CD4-positive, alpha-beta T cell treated with Interleukin-21 for 1 hour (primary cell): ENCODE data around the gene RRM1.
"Not testable (repeated sequence)": the region's sequence is repeated elsewhere in the genome, so short reads cannot be mapped to it uniquely, and the experiment has no call there.

Experiments
- DNase-seq: peaks from one replicate; pipeline ENCODE4 v3.0.0-alpha.2; 2020

RRM1 gene

DNA sequence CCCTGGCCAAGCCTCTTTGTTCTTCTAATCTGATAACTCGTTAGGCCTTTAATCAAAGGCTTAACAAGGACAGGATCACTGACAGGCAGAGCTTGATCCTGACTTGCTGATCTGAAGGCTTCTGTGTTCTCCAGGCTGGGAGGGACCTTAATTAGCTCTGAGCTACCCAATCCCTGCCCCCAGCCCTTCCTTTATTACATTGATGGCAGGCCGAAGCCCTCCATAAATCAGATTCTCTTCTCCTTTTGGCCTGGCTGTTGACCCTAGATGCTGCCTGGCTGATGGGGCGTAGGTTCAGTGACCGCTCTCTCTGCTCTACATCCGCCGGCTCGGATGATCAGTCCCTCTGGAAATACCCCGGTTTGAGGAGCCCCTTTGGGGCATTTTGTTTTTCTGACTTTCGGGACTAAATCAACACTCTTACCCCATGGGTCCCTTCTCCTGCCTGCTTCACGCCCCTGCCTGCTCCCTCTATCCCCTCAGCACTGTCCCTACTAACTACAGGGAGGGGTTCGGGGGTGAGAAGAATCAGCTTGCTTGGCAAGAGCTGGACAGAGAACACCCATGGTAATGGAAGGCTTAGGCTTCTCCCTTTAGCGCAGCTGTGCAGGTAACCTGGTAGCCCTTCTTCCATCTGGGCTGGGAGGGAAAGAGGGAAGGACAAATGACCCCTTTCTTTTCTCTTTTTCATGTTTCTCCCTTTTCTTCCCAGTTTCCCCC lies 10.0 kb upstream of the RRM1 start:
- no peak for DNase-seq

DNA sequence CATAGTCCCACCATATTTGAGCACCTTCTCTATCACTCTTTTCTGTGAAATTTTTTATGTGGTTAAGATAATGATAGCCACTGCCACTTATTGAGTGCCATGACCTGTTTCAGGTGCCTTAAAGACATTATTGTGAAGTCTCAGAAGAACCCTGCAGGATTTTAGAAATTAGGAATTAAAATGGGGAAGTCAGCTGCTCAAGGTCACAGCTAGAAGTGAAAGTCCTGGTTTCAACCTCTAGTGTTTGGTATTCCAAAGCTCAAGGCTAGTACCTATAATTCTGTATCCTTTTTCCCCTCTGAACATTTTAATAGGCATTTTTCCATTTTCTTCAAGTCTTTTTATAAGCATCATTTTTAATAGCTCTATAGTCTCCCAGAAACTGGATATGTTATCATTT lies 9.0 kb upstream of the RRM1 start:
- no peak for DNase-seq

DNA sequence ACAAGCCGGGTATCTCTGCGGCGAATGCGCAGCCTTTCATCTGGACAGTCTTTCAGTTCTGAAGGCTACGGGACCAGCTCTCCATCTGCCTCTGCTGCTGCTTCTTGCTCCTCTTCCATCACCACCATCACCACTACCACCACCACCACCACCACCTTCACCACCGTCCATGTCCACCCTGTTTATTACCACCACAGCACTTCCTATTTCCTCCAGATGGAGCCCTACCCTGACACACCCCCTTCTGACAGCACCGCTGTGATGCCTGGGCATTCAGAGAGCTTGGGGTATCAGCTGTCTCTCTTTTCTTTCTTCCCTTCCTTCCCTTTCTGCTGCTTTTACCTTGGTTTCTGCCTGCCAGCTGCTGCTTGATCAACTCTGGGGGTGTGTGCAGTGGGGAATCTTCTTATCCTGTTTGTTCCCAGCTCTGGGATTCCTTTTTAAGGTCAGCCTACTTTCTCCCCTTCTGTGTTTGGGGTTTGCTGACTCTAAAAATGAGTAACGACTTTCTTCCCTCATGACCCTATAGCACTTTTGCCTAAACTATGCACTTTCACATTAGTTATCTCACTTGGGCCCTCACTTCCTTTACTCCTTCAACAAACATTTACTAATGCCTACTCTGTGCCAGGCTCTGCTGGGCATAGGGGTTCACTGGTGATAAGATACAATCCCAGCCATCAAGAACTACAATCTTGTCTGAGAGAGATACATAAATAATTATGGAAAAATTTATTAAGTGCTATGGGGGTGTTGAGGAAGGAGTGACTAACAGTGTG lies 7.8 kb upstream of the RRM1 start:
- peak; percentile 29 for DNase-seq

DNA sequence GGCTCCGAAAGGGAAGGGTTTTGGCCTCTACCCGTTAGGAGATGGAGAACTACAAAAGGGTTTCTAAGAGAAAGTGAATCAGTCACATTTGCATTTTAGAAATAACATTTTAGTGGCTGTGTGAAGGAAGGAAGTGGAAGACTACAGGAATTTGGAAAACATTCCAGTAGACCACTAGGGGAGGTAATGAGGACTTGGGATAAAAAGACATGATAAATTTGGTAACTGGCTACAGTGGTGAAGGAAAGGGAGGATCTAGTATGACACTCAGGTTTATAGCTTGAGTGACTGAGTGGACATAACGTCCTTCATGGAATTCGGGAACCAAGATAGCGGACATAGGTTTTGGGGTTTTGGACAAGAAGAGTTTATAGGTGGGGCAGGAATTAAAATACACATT lies 7.0 kb upstream of the RRM1 start:
- DNase-seq, result no peak

DNA sequence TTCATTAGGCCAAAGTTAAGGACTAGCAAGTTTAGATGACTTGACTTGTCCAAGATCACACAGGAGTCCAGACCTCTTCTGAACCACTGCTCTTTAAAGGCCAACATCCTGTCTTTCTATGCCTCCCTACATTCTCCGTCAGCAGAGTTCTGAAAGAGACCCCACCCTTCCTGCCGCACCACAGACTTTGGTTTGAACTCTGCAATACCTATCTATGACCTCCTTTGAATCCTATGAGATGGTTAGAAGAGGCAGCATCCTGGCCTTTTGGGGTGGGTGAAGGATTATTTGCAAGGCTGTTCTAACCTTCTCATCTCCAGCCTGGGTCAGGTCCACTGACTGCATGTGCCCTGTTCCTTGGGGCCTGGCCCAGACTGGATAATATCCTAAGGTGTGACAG lies 4.3 kb upstream of the RRM1 start:
- peak; percentile 71 for DNase-seq

DNA sequence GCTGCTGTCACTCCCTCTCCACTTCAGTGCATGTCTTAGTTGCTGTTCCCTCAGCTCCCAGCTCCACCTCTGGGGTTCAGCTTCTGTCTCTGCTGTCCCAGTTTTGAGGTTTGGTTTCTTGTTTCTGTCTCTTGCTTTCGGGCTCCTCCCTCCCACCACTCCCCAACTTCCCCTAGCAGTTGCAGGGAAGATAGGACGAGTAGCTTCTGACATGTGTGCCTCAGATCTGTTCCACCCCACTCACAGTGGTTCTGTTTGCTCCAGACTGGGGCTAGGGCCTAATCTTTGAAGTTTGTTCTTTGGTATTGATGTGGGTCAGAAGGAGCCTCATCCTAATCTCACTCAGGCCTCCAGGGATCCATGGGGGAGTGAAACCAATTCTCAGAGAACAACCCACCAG lies 2.6 kb upstream of the RRM1 start:
- peak; percentile 57 for DNase-seq

DNA sequence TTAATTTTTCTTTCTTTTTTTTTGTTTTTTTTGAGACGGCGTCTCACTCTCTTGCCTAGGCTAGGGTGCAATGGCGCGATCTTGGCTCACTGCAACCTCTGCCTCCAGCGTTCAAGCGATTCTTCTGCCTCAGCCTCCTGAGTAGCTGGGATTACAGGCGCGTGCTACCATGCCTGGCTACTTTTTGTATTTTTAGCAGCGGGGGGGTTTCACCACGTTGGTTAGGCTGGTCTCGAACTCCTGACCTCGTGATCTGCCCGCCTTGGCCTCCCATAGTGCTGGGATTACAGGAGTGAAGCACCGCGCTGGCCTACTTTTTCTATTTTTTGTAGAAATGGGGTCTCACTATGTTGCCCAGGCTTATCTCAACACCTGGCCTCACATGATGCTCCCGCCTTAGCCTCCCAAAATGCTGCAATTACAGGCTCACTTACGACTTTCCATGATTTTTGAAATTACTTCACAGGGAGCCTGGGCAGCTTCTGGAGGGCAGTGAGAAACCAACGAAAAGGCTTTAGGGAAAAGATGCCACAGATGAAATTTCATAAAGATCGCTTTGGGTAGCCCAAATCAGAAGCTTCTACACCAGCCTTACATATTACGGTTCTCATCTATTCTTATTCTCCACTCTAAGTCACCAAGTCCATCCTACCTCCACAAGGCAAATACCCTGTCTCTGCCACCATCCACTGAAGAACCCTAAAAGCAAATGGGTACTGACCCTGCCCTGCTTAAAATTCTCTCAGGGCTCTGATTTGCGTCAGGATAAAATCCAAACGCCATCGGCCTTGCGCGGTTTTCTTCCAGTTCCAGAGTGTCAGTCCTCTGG lies 866 bp upstream of the RRM1 start:
- DNase-seq, result no peak

DNA sequence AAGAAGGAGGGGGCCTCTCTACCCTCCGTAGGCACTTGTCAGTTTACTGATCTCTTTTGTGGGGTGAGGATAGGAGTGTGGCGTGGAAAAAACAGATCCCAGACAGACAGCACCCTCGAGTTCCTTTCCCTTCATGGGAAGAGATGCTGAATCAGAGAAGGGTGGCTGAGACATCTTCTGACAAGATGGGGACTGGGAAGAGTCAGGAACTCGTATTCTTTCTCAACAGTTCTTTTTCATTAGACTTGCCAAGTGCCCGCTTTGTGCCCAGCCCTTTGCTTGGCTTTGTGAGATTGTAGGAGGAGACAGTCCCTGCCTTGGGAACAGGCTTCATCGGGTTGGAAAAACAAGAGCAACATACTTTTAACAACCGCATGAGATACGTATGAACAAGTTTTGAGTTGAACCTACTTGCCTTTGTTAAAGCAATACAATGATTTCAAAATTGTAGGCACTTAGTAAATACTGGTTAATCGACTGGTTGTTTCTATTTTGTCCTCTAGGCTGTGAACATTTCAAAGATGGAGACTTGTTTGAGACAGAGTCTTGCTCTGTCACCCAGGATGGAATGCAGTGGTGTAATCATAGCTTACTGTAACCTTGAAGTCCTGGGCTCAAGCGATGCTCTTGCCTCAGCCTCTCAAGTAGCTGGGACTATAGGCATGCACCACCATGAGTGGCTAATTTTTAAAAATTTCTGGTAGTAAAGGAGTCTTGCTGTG lies 1.1 kb downstream of the RRM1 start:
- peak; percentile 25 for DNase-seq

DNA sequence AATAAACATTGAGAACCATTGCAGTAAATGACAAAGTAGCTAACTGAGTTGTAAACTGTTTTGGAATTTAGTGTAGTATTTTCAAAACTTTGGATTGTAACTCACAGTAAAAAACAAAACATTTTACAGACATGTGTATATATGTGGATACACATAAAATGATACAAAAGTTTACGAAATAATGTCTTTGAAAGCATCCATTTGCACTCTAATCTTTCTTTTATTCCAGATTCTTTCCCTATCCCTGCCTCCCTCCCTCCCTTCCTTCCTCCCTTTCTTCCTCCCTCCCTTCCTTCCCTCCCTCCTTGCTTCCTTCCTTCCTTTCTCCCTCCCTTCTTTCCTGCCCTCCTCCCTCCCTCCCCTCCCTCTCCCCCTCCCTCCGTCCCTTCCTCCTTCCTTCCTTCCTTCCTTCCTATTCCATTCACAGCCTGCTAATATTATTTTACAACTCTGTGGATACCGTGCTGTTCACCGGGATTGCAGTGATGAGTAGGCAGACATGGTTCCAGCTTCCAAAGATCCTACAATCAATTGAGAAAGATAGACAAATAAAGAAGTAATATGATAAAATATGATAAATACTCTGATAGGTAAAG lies 3.5 kb downstream of the RRM1 start:
- DNase-seq, result no peak

DNA sequence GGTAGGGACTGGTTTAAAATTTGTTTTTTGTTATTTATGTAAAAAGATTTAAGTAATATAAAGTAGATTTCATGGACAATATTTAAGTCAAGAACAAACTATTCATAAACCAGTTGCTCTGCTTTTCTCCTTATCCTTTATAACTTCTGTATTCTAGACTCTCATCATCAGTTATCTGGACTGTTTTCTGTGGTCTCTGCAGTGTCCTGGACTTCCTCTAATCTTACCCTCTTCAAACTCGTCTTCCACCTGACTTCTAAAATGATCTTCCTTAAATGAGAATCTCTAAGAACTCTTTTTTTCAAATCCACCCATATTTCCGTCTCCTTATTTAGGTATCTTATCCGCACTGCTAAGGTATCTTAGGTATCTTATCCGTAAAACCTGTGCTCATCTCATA lies 8.1 kb downstream of the RRM1 start:
- no peak for DNase-seq

DNA sequence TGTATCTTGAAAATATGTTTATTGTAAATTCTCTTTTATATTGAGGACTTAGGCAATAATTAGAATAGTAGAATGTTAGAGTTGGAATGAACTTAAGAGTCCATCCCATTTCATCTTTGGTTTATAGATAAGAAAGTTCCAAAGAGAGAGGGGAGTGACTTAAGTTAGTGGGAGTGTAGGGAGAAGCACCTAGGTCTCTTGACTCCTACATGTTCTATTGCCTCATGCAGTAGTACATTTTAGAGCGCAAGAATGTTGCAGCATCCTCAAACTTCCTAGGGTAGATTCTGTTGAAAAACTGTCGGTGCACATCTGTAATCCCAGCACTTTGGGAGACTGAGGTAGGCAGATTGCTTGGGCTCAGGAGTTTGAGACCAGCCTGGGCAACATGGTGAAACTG lies 8.7 kb downstream of the RRM1 start:
- no peak for DNase-seq

DNA sequence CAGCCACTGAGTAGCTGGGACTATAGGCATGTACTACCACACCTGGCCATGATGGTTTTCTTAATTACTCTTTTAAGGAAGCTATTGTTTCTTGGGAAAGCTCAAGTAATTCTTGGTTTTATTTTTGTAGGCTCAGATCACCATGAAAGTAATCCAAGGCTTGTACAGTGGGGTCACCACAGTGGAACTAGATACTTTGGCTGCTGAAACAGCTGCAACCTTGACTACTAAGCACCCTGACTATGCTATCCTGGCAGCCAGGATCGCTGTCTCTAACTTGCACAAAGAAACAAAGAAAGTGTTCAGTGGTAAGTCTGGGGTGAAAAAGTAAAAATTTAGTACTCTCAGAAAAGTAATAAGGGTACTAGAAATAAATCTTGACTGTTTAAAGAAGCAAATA lies 11.3 kb downstream of the RRM1 start:
- no peak for DNase-seq

DNA sequence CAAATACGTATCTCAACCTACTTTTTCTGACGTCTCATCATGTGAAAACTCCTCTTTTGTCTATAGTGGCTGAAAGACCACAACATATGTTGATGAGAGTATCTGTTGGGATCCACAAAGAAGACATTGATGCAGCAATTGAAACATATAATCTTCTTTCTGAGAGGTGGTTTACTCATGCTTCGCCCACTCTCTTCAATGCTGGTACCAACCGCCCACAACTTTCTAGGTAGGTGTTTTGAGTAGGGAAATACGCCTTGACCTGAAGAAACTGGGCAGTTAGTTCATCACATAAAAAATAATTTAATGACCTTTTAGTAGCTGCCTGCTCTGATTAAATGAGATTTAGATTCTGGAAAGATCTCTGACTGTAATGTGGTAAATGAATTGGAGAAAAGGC lies 17.2 kb downstream of the RRM1 start:
- DNase-seq, result no peak

DNA sequence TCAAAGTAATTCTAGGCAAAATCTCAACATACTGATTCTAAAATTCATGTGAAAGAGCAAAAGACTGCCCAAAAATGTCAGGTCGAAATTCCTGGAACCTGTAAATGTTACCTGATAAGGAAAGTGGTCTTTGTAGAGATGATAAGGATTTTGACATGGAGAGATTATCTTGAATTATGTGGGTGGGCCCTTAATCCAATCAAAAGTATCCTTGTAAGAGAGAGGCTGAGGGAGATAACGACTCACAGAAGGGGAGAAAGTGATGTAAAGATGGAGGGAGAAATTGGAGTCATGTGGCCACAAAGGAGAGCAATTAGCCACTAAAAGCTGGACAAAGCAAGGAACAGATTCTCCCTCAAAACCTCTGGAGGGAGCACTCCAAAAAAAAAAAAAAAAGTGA lies 20.5 kb downstream of the RRM1 start:
- DNase-seq, result no peak

DNA sequence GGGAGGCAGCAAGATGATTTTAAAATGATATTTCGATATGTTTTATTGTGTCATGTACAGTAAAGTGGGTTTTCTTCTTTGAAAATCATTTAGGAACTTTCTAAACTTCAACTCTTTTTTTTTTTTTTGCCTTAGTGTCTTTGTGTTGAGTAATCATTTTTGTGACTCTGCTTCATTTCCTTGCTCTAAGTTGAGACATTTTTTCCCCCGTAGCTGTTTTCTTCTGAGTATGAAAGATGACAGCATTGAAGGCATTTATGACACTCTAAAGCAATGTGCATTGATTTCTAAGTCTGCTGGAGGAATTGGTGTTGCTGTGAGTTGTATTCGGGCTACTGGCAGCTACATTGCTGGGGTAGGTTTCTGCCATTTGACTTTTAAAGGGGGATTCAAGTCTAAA lies 23.5 kb downstream of the RRM1 start:
- no peak for DNase-seq

DNA sequence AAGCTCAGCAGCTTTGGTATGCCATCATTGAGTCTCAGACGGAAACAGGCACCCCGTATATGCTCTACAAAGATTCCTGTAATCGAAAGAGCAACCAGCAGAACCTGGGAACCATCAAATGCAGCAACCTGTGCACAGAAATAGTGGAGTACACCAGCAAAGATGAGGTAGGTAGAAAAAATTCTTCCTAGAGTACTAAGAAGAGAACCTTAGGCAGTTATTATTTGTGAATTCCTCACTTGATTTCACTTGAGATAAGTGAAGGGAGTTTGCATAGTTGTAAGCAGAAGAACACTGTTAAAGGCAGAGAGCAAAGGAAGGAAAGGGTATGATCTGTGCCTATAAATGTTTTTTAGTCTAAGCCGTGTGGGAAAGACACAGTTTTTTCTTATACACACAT lies 28.6 kb downstream of the RRM1 start:
- DNase-seq, result no peak

DNA sequence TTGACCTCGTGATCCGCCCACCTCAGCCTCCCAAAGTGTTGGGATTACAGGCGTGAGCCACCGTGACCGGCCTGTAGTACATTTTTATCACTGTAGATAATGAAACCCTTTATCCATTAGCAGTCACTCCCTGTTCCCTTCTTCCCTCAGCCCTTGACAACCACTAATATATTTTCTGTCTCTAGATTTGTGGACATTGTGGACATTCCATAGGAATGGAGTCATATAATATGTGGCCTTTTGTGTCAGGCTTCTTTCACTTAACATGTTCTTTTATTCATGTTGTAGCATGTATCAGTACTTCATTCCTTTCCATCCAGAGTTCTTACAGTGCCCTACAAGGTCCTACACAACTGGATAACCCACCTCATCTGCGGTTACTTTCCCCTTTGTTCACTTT lies 30.5 kb downstream of the RRM1 start:
- DNase-seq, result no peak

DNA sequence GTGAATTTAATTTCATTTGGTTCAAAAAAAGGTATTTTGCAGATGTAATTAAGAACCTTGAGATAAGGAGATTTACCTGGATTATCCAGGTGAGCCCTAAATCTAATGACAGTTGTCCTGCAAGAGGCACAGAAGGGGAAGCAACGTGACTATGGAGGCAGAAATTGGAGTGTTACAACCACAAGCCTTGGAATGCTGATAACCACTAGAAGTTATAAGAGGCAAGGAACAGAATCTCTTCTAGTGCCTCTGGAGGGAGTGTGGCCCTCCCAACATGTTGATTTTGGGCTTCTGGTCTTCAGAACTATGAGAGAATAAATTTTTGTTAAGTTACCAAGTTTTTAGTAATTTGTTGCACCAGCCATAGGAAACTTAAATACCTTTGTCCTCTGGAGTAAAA lies 32.8 kb downstream of the RRM1 start:
- DNase-seq, result no peak

DNA sequence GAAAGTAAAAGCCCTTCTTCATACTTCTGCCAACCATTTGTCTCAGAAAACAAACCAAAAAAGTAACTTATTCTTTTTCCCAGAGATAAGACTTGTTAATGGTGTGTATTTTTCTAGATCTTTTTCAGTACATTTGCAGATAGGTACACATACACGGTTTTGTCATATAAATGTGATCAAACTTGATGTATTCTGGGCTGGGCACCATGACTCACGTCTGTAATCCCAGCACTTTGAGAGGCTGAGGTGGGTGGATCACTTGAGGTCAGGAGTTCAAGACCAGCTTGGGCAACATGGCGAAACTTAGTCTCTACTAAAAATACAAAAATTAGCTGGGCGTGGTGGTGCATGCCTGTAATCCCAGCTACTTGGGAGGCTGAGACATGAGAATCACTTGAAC lies 35.6 kb downstream of the RRM1 start:
- not testable (repeated sequence) for DNase-seq

DNA sequence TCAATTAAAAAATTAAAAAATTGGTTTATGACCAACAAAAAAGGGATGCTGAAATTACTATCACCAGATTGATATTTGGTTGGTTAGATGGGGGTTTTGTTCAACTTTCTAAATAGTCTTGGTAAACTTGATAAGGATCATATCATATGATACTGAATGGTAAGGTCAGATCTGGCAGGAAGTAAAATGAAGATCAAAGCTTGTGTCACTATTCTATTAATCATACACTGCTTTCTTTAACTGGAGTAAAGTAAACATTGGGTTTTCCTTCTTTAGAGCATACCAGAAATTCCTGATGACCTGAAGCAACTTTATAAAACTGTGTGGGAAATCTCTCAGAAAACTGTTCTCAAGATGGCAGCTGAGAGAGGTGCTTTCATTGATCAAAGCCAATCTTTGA lies 40.2 kb downstream of the RRM1 start:
- no peak for DNase-seq

DNA sequence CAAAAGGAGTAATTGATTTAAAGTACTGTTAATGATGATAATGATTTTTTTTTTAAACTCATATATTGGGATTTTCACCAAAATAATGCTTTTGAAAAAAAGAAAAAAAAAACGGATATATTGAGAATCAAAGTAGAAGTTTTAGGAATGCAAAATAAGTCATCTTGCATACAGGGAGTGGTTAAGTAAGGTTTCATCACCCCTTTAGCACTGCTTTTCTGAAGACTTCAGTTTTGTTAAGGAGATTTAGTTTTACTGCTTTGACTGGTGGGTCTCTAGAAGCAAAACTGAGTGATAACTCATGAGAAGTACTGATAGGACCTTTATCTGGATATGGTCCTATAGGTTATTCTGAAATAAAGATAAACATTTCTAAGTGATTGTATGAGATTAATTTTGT lies 43.9 kb downstream of the RRM1 start:
- DNase-seq, result no peak

DNA sequence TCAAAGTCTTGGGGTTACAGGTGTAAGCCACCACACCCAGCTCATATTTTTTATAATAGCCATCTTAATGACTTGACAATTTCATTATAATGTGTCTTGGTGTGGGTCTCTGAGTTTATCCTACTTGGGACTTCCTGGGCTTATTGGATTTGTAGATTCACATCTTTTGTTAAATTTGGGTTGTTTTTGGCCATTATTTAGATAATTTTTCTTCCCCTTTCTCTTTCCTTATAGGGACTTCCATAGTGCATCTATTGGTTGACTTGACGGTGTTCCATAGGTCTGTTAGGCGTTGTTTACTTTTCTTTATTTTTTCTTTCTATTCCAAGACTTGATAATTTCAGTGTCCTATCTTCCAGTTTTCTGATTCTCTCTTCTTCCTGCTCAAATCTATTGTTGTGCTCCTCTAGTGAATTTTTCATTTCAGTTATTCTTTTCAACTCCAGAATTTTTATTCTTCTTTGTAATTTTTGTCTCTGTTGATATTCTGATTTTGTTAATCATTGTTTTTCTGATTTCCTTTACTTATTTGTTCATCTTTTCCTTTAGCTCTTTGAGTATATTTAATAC lies 45.6 kb downstream of the RRM1 start:
- DNase-seq, result no peak
